Uterus (tissue), 2 donors: Measurements from ENCODE around the gene SSBP1.

Source experiments
- POLR2A ChIP-seq, 2 donors: fragments of 450-650 bp; IDR thresholded peaks; one replicate each; pipeline ENCODE4 v1.6.1; 2016; ENCODE audit warnings: antibody characterized with exemption in 2 of 2, mild to moderate bottlenecking in 1 of 2, moderate library complexity in 1 of 2
- TF ChIP-seq, protein P1 (sequence below), 4 experiments: fragments of 200-600 bp in 2 of 4; fragments of 450-650 bp in 2 of 4; sonication (generic) in 2 of 4; IDR thresholded peaks; one replicate each; pipeline ENCODE4 v1.5.1; 2016 to 2019; ENCODE audit warnings: antibody characterized with exemption in 4 of 4, mild to moderate bottlenecking in 2 of 4, moderate library complexity in 1 of 4

DNA sequence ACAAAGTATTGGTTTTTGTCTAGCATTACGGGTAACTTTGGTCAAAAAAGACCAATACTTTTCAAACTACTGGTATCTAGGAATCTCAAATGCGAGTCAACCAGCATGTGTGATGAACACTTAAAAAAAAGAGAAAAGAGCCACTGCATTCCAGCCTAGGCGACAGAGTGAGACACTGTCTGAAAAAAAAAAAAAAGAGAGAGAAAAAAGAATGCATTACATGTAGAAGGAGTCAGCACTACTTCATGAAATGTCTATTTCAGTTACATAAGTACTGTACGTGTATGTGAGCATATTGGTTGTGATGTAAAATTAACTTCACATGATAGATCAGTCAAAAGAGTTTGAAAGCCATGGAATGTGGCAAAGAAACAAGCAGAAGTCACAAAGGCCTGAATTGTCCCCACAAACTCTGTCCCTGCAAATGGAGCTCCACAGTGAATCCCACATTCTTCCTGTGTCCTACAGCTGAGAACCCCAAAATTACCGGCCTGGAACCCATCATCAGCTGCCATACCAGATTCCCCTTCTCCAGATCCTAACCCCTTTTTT is 37.8 kb upstream of the SSBP1 start:
- no peak for TF ChIP-seq POLR2A (IDR thresholded peaks at IDR 0.05)
- TF ChIP-seq, protein P1, sequence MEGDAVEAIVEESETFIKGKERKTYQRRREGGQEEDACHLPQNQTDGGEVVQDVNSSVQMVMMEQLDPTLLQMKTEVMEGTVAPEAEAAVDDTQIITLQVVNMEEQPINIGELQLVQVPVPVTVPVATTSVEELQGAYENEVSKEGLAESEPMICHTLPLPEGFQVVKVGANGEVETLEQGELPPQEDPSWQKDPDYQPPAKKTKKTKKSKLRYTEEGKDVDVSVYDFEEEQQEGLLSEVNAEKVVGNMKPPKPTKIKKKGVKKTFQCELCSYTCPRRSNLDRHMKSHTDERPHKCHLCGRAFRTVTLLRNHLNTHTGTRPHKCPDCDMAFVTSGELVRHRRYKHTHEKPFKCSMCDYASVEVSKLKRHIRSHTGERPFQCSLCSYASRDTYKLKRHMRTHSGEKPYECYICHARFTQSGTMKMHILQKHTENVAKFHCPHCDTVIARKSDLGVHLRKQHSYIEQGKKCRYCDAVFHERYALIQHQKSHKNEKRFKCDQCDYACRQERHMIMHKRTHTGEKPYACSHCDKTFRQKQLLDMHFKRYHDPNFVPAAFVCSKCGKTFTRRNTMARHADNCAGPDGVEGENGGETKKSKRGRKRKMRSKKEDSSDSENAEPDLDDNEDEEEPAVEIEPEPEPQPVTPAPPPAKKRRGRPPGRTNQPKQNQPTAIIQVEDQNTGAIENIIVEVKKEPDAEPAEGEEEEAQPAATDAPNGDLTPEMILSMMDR (IDR thresholded peaks at IDR 0.05), result no peak
